ENCODE measurements around the gene RNF167.

- TF ChIP-seq CTCF (IDR thresholded peaks at IDR 0.05) (no peak), EP300 (IDR thresholded peaks at IDR 0.05) (no peak)
Measured at GRCh38 chr17:4908301-4908700, 31.8 kb upstream of the RNF167 start.

Measured in ovary (tissue), 3 donors.